Activated gamma-delta T cell treated with Interleukin-2 at 50 U/mL for 16 hours (primary cell): ENCODE measurements around the gene CATSPERB.
"Not testable (repeated sequence)": the region's sequence is repeated elsewhere in the genome, so short reads cannot be mapped to it uniquely, and the experiment has no call there.

Experiments used
- DNase-seq: peaks from one replicate; pipeline ENCODE4 v3.0.0-alpha.2; 2020

Gene CATSPERB

DNA sequence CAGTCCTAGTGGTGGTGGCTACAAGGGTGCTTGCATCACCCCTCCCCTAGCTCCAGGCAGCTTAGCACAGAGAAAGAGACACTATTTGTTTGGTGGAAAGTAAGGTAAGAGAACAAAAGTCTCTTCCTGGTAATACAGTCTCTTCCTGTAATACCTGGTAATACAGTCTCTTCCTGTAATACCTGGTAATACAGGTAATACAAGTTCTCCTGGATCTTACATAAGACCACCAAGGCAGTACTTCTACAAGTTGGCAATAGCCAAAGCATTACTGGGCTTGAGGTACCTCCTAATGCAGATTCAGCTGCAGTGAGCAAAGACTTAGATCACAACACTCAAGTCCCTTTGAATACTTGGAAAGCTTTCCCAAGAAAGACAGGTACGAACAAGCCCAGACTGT, 77.0 kb downstream of the CATSPERB start:
- DNase-seq: no peak

DNA sequence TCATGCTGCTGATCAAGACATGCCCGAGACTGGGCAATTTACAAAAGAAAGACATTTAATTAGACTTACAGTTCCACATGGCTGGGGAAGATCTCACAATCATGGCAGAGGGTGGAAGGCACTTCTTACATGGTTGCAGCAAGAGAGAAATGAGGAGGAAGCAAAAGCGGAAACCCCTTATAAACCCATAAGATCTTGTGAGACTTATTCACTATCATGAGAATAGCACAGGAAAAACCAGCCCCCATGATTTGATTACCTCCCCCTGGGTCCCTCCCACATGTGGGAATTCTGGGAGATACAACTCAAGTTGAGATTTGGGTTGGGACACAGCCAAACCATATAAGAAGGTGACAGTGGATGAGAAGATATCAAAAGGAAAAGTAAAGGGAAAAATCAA, 78.4 kb downstream of the CATSPERB start:
- DNase-seq: no peak

DNA sequence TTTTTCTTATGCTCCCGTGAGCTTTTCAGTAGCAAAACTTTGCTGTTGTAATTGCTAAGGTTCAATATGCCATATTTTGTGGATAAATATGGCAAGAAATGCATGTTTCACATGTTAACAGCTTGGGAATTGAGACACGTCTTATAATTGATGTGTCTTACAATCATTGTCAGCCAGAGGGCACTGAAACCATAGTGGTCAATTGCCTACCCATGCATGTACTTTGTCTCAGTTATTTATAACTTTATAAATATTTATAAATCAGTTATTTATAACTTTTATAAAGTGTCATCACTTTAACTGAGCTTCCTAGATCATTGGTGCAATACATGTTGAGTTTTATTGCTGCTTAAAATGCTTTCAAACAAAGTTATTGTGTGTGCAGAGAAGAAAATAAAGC, 82.0 kb downstream of the CATSPERB start:
- DNase-seq: peak; percentile 10

DNA sequence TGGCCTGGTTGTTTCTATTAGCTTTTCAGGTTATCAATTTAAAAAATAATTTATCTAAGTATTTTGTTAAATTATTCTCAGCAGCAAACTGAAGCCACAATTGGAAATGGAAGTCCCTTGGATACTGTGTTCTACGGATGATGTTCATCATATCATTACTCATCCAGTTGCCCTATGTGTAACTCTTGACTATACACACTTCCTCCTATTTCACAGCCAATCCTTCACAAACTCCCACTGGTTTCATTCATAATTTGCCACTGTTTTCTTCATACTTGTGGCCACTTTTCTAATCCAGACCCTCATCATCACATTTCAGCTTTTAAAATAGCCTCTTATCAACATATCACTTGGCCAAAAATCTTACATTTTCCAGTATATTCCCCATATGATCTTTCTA, 84.0 kb downstream of the CATSPERB start:
- DNase-seq: no peak

DNA sequence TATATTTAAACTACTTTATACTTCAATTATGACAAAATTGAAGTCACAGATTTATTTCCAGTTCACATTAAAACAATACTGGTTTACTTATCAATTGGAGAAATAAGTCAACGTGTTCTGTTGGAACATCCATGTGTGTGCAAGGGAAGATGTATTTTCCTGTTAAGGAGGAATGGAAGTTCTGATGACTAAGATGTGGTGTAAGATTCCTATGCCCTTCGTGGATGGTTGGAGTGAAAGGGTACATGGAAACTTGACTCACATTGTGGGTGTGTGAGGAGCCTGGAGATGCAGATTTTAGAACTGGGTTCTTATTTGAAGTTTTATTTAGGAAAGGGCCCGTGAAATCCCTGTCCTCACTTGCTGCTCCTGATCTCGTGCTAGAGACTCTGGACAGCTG, 95.3 kb downstream of the CATSPERB start:
- DNase-seq: no peak

DNA sequence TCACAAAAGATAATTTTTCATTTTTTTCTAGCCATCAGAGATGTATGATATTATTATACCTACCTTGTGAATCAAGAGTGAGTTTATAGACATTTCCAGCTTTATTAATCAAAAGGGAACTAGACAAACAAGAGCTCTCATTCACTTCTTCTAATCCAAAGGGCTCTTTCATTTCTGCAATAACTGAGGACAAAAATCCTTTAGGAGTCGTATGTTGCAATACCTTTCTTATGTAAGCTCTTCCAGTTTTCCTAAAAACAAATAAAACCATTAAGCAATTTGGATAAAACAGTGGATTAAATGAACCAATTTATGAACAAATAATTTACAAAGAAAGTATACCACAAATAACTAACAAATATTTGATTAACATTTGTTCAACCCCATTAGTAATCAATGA, 107.1 kb downstream of the CATSPERB start:
- DNase-seq: no peak

DNA sequence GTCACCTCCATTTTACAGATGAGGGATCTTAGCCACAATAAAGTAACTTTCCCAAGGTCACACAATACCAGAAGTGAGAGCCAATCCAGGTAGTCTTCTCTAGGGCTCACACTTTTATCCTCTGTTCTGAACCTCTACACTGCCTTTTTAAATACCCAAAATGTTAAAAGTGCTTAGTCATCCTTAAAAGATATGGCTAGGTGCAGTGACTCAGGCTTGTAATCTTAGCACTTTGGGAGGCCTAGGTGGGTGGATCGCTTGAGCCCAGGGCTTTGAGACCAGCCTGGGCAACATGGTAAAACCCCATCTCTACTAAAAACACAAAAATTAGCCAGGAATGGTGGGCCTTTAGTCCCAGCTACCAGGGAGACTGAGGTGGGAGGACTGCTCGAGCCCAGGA, 117.7 kb downstream of the CATSPERB start:
- no peak for DNase-seq

DNA sequence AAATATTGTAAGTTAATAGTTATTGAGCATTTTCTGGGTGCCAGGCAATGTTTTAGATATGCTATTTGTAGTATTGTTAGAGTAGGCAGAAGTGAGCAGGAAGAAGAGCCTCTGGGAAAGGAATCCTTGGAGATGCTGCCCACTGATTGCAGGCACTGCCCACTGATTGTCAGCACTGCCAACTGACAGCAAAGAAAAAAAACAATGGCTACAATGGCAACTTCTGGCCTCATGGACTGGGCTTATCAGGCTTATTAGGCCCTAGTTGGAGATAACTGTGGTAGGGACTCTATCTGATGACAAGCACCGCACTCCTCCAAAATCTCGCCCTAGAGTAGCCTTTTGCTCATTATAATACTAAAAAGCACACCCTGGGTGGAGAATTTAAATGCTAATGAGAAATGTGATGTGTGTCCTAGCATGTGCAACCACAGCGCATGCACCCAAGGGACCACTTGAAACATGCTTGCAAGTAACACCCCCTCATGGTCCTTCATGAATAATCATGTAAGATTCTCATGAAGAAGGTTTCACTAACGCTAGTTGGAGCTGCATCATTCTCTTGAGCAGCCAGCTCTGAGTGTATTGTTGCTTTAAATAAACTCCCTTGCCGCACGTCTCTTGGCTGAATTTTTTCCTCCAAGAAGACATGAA, 118.3 kb downstream of the CATSPERB start:
- DNase-seq: no peak

DNA sequence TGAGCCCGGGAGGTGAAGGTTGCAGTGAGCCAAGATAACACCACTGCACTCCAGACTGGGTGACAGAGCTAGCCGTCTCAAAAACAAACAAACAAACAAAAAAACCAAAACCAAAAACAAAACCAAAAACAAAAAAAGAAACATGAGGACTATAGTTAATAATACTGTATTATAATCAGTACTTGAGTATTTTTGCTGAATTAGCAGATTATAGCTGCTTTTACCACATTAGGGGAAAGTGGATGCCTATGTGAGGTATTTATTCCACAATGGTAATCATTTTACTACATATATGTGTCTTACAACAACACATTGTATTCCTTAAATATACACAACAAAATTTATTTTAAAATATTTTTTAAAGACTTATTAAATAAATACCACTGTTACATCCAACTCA, 120.4 kb downstream of the CATSPERB start:
- no peak for DNase-seq

DNA sequence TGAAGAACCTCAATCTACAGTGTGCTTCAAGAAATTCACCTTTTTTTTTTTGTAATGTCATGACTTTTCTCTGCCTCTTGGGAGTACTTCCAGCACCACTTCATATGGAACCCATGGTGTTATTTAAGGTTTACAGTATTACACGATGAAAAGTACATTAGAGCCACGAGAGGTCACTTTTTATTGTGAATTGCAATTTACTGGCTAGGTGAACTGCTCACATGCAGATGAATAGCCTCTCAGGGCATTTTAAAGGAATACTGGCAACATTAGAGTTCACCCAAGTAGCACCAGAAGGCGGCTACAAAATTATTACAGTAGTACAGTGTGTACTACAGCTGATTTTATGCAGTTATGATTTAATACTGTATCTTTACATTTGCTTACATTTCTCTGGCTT, 122.7 kb downstream of the CATSPERB start:
- no peak for DNase-seq

DNA sequence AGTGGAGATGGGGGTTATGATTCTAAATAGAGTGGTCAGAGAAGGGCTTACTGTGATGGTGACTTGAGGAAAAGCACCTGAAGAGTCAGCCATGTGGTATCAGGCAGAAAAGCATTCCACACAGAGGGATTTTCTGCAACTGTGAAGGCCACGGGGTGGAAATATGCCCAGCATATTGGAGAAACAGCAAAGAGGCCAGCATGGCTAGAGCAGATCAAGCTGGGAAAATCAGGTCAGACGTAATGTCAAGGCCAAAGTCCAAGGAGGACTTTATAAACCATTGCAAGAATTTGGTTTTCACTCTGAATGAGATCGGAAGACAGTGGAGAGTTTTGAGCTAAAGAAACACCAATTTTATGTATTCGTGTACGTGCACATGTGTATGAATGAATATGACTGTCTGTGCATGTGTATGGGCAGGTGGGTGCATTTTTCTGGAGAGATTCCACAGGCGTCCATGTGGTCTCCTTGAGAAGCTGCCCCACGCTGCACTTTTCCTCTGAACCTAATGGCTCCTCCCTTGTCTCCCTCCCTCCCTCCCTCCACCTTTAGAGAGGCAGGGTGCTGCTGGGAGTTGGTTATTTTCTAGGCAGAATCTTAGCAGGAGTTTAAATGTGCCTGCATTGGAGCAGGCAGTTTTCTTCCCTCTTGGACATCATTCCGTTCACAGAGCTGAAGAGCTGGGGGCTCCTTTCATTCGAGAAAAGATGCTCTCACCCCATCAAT, 124.4 kb downstream of the CATSPERB start:
- DNase-seq: no peak

DNA sequence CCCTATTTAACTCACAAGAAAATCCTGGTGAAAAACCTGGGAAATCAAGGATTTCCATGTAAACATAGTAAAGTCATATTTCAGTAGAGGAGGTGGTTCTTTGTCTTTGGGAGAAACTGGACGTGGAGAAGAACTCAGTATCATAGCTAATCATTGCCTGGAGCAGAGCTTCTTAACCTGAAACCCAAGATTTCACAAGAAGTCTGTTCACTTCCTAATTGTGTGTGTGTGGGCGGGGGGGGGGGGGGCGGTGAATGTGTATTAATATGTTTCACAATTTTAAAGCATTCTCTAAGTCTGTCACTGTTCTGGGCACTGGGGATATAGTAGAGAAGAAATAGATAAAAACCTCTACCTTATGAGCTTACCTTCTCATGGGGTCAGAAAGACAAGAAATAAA, 125.0 kb downstream of the CATSPERB start:
- no peak for DNase-seq

DNA sequence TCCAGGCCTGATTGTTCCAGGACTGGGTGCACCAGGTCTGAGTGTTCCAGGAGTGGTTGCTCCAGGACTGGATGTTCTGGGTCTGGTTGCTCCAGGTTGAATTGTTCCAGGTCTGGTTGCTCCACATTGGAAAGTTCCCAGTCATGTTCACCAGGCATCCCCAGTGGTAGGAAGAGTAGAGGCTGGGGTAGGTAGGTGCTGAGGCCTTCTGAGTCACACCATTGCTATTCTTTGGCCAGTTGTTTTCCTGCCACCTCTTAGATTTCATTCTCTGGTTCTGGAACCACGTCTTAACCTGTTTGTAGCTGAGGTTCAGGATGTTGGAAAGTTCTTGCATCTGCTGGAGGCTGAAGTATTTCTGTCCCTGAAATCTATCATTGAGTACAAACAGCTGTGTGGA, 127.3 kb downstream of the CATSPERB start:
- DNase-seq: not testable (repeated sequence)

DNA sequence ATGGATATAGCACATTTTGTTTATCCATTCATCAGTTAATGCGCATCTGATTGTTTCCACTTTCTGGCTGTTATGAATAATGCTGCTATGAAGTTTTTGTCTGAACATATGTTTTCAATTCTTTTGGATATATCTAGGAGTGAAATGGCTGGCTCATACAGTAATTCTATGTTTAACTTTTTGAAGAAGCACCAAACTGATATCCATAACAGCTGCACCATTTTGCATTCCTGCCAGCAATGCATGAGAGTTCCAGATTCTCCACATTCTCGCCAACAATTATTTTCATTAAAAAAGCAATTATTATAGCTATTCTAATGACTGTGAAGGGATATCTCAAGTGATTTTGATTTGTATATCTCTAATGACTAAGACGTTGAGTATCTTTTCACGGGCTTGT, 131.9 kb downstream of the CATSPERB start:
- no peak for DNase-seq

DNA sequence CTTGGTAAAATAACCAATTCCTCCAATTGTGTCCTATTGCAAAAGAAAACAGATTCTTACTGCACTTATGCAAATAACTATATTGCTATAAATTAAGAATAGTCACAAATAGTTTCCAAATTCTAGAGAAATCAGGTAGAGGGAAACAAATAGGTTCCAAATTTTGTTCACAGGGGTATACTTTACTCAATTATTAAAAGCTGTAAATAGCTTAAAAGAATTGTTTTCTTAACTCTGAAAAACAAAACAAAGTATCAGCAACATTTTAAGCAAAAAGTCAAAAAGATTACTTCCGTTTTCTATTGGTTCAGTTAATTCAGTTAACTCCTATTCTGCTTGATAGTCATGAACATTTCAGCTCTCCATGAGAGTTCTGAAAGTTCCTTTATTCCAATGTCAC, 136.2 kb downstream of the CATSPERB start:
- DNase-seq: no peak

DNA sequence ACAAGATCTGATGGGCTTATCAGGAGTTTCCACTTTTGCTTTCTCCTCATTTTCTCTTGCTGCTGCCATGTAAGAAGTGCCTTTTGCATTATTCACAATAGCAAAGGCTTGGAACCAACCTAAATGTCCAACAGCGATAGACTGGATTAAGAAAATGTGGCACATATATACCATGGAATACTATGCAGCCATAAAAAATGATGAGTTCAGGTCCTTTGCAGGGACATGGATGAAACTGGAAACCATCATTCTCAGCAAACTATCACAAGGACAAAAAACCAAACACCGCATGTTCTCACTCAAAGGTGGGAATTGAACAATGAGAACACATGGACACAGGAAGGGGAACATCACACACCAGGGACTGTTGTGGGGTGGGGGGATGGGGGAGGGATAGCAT, 137.9 kb downstream of the CATSPERB start:
- DNase-seq: not testable (repeated sequence)

DNA sequence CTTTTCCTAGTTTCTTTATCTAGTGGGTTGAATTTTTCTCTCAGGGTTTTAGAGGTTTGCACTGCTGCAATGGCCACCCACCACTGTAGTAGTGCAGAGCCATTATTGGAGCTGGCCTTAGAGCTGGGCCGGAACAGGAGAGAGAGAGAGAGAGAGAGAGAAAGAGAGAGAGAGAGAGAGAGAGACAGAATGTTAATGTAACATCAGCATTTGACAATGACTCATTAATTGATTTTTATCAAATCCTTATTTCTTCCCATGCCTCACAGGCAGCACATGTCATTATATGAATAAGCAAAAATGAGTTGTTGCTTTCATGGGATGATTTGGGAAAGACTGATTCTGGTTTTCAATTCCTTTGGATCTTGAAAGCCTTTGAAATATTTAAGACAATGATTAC, 145.5 kb downstream of the CATSPERB start:
- no peak for DNase-seq

DNA sequence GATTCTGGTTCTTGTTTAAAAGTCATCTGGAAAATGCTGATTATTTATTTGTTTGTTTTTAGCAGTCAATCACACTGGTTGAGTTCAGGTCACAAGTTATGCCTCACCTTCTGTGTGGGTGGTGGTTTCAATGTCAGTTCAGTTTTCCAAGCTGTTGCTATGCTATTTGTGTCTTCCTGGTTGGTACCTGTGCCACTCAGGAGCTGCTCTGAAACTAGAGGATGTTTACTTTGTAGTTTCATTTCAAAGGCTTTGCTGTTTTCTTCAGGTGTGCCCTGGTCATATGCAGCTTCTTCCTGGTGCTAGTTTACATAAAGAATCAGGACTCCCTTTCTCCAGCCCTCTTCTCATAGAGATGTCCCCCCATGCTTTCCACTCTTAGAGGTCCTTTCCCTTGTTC, 146.0 kb downstream of the CATSPERB start:
- DNase-seq: no peak

DNA sequence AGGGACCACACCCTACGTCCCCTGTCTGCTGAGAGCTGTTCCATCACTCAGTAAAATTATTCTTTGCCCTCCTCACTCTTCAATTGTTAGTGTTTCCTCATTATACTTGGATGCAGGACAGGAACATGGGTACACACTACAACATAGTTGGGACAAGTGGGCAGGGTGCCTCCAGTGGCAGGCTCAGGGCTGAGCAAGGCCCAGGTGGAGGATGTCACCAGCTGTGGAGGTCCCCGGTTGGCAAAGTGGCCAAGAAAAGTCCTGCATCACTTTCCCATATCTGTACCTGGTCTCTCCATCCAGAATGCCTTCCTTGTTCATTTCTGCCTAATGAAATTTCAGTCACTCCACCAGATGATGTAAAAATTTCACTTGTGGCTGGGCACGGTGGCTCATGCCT, 149.1 kb downstream of the CATSPERB start:
- DNase-seq: no peak

DNA sequence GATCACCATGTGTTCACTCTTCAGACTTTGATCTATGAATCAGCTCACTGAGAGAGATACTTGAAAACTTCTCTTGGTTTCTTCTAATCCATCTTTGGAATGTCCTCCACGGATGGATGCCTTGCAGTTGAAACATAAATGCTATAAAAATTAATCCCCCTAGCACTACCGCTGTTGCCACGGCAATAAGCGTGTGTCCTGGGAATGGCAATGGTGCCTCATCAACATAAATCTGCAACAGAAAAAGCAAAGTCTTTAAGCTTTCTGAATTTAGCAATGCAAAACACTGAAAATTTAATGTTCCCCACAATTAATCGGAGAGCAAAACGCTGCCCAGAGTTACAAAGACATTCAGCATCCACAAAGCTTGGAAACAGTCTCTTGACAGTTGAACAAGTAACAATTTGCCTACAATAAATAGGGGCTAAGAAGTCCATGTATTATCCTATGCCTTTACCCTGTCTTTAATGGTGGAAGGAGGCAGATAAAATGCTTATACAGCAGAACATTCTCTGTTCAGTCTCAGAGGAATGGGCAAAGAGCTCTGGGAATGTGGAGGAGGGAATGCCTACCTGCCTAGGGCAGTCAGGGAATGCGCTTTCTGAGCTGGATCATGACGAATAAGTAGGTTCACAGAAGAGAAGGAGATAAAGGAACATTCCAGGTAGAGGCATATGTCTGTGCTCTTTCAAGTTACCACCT, 150.9 kb downstream of the CATSPERB start:
- no peak for DNase-seq

DNA sequence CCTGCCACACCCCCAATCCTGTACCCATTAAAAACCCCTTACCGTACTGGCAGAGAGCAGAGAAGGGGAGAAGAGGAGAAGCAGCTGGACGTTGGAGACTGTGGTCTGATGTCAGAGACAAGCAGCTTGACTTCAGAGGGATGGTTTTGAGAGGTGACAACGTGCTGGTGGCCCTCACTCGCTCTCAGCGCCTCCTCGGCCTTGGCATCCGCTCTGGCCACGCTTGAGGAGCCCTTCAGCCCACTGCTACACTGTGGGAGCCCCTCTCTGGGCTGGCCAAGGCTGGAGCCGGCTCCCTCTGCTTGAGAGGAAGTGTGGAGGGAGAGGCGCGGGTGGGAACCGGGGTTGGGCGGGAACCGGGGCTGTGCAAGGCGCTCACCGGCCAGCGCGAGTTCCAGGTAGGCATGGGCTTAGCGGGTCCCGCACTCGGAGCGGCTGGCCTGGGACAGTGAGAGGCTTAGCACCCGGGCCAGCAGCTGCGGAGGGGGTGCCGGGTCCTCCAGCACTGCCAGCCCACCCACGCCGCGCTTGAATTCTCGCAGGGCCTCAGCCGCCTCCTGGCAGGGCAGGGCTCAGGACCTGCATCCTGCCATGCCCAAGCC, 154.2 kb downstream of the CATSPERB start:
- DNase-seq: no peak

DNA sequence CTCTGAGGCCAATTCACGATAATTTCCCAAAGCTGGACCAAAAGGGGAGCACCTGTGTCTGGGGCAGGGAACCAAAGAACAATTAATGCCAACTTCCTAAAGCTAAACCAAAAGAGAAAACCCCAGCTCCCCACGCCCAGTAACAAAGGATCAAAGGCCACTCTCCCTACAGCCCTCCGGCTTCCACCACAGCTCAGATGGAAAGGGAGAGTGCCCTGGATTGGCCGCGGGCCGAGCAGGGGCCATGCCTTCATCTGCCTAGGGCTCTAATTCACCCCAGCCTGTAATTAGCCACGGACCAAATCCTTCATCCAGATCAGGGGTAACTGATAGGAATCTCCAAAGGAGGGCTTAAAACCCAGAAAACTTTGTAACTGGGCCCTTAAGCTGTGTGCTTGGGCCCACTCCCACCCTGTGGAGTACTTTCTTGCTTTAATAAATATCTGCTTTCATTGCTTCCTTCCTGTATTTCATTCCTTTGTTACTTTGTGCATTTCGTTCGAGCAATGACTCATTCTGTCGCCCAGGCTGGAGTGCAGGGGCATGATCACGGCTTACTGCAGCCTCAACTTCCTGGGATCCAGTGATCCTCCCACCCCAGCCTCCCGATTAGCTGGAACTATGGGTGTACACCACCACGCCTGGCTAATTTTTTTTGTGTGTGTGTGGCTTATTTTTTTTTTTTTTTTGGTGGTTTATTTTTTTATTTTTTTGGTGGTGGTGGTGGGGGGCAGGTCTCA, 156.2 kb downstream of the CATSPERB start:
- DNase-seq: no peak
